H9 (cell line): ENCODE measurements around the gene ALDH2. TPM values are rescaled to one million over a fixed set of nuclear protein-coding genes. Genes with fewer than 3 reads are reported as not detected.
"Not testable (repeated sequence)": the region's sequence is repeated elsewhere in the genome, so short reads cannot be mapped to it uniquely, and the experiment has no call there.

ENCODE experiments used
- DNase-seq: peaks from one replicate; pipeline ENCODE4 v3.0.0-alpha.2; 2017
- H2AFZ ChIP-seq: one replicate; pipeline ENCODE4 v1.6.1; 2013; ENCODE audit warnings: mild to moderate bottlenecking, low read length, control low read depth, moderate library complexity
- H2AK5ac ChIP-seq: 2 replicates; pipeline ENCODE4 v1.6.1; 2013; ENCODE audit warnings: low read length, control low read depth, mixed read lengths; ENCODE audit not compliant: insufficient read length
- H2BK120ac ChIP-seq: one replicate; pipeline ENCODE4 v1.6.1; 2013; ENCODE audit warnings: low read depth, mild to moderate bottlenecking, low read length, control low read depth, inconsistent platforms; ENCODE audit not compliant: poor library complexity, severe bottlenecking
- H2BK12ac ChIP-seq: 2 replicates; pipeline ENCODE4 v1.6.1; 2013; ENCODE audit warnings: low read length, control low read depth, mixed read lengths, low read depth; ENCODE audit not compliant: insufficient read length
- H2BK15ac ChIP-seq: 2 replicates; pipeline ENCODE4 v1.6.1; 2013; ENCODE audit warnings: low read depth, low read length, control low read depth
- H2BK20ac ChIP-seq: one replicate; pipeline ENCODE4 v1.6.1; 2013; ENCODE audit warnings: low read depth, mild to moderate bottlenecking, low read length, control low read depth, inconsistent platforms; ENCODE audit not compliant: poor library complexity, severe bottlenecking
- H2BK5ac ChIP-seq: 2 replicates; pipeline ENCODE4 v1.6.1; 2013; ENCODE audit warnings: low read length, control low read depth, mixed read lengths; ENCODE audit not compliant: insufficient read length
- H3K14ac ChIP-seq: 2 replicates; pipeline ENCODE4 v1.6.1; 2013; ENCODE audit warnings: low read length, control low read depth; ENCODE audit not compliant: insufficient read depth
- H3K18ac ChIP-seq: 2 replicates; pipeline ENCODE4 v1.6.1; 2013; ENCODE audit warnings: low read depth, mild to moderate bottlenecking, mixed read lengths, low read length, control low read depth; ENCODE audit not compliant: insufficient read length
- H3K23ac ChIP-seq: 2 replicates; pipeline ENCODE4 v1.6.1; 2013; ENCODE audit warnings: low read length, control low read depth, mixed read lengths, low read depth; ENCODE audit not compliant: insufficient read length
- H3K23me2 ChIP-seq: 2 replicates; pipeline ENCODE4 v1.6.1; 2013; ENCODE audit warnings: low read depth, mild to moderate bottlenecking, mixed read lengths, low read length, control low read depth; ENCODE audit not compliant: insufficient read length, poor library complexity, severe bottlenecking
- H3K27ac ChIP-seq: 2 replicates; pipeline ENCODE4 v1.5.1; 2013; ENCODE audit warnings: low read length, control low read depth, mixed read lengths, low read depth; ENCODE audit not compliant: insufficient read length
- H3K27me3 ChIP-seq: 2 replicates; pipeline ENCODE4 v1.6.1; 2013; ENCODE audit warnings: low read length, control low read depth, inconsistent platforms; ENCODE audit not compliant: insufficient read depth
- H3K4ac ChIP-seq: 2 replicates; pipeline ENCODE4 v1.6.1; 2013; ENCODE audit warnings: low read depth, mild to moderate bottlenecking, control low read depth, inconsistent platforms, low read length, moderate library complexity
- H3K4me1 ChIP-seq: 2 replicates; pipeline ENCODE4 v1.6.1; 2013; ENCODE audit warnings: low read length, control low read depth, inconsistent platforms; ENCODE audit not compliant: insufficient read depth
- H3K4me2 ChIP-seq: 2 replicates; pipeline ENCODE4 v1.6.1; 2013; ENCODE audit warnings: low read length, control low read depth, mixed read lengths; ENCODE audit not compliant: insufficient read length, insufficient read depth
- H3K56ac ChIP-seq: 2 replicates; pipeline ENCODE4 v1.6.1; 2013; ENCODE audit warnings: low read depth, mild to moderate bottlenecking, mixed read lengths, low read length, control low read depth; ENCODE audit not compliant: insufficient read length
- H3K79me1 ChIP-seq: 2 replicates; pipeline ENCODE4 v1.6.1; 2013; ENCODE audit warnings: low read depth, mild to moderate bottlenecking, moderate library complexity, low read length, control low read depth, inconsistent platforms; ENCODE audit not compliant: insufficient read depth, poor library complexity, severe bottlenecking
- H3K79me2 ChIP-seq: 2 replicates; pipeline ENCODE4 v1.6.1; 2013; ENCODE audit warnings: low read length, control low read depth, inconsistent platforms; ENCODE audit not compliant: insufficient read depth
- H3K9ac ChIP-seq: 2 replicates; pipeline ENCODE4 v1.6.1; 2013; ENCODE audit warnings: low read length, control low read depth, mixed read lengths; ENCODE audit not compliant: insufficient read length; ENCODE audit errors: extremely low read depth
- H3K9me3 ChIP-seq: one replicate; pipeline ENCODE4 v1.6.1; 2013; ENCODE audit warnings: low read depth, low read length, inconsistent platforms; ENCODE audit not compliant: control insufficient read depth
- H3T11ph ChIP-seq: one replicate; pipeline ENCODE4 v1.6.1; 2013; ENCODE audit warnings: mild to moderate bottlenecking, low read length, control low read depth, inconsistent platforms
- H4K20me1 ChIP-seq: one replicate; pipeline ENCODE4 v1.6.1; 2013; ENCODE audit not compliant: control insufficient read depth, insufficient read length, insufficient read depth
- H4K5ac ChIP-seq: 2 replicates; pipeline ENCODE4 v1.6.1; 2013; ENCODE audit warnings: low read depth, mild to moderate bottlenecking, mixed read lengths, low read length, control low read depth; ENCODE audit not compliant: insufficient read length
- H4K8ac ChIP-seq: replicated peaks from 2 replicates; pipeline ENCODE4 v1.6.1; 2013; ENCODE audit warnings: low read length, control low read depth, mixed read lengths, low read depth; ENCODE audit not compliant: insufficient read length
- H4K91ac ChIP-seq: 2 replicates; pipeline ENCODE4 v1.6.1; 2013; ENCODE audit warnings: low read depth, mild to moderate bottlenecking, moderate library complexity, mixed read lengths, low read length, control low read depth; ENCODE audit not compliant: insufficient read length
- H3K27ac Mint-ChIP-seq, 3 experiments: 2 replicates in 2 of 3; 3 replicates in 1 of 3; pipeline ENCODE4 v1.8.0; 2020 to 2021; ENCODE audit warnings: mixed read lengths in 3 of 3, mild to moderate bottlenecking in 1 of 3, moderate library complexity in 1 of 3
- H3K27me3 Mint-ChIP-seq: 2 replicates; pipeline ENCODE4 v1.8.0; 2021; ENCODE audit warnings: low read depth, mild to moderate bottlenecking, moderate library complexity, mixed read lengths
- H3K36me3 Mint-ChIP-seq, 3 experiments: 2 replicates in 2 of 3; 3 replicates in 1 of 3; pipeline ENCODE4 v1.8.0; 2020 to 2021; ENCODE audit warnings: low read depth in 3 of 3, mixed read lengths in 3 of 3; ENCODE audit not compliant: insufficient read depth in 1 of 3
- H3K4me1 Mint-ChIP-seq, 2 experiments: 2 replicates each; pipeline ENCODE4 v1.8.0; 2020; ENCODE audit warnings: mixed read lengths in 2 of 2
- H3K4me3 Mint-ChIP-seq, 2 experiments: 2 replicates in 1 of 2; 3 replicates in 1 of 2; pipeline ENCODE4 v1.8.0; 2020 to 2021; ENCODE audit warnings: mild to moderate bottlenecking in 2 of 2, mixed read lengths in 2 of 2, moderate library complexity in 1 of 2
- H3K9me3 Mint-ChIP-seq, 2 experiments: 2 replicates in 1 of 2; 3 replicates in 1 of 2; pipeline ENCODE4 v1.8.0; 2020; ENCODE audit warnings: mild to moderate bottlenecking in 2 of 2, mixed read lengths in 2 of 2, moderate library complexity in 1 of 2
- WGBS: extraction: QIAGEN DNeasy Blood & Tissue Kit; methylation state at CpG from one replicate; pipeline ENCODE4 v1.1.7; 2013; ENCODE audit warnings: missing lambda C conversion rate, low lambda C conversion rate, mixed read lengths; ENCODE audit not compliant: insufficient read length; ENCODE audit errors: extremely low coverage; 5-methylcytosine and 5-hydroxymethylcytosine counted together
- total RNA-seq: library from RNA; stranded (reverse); gene quantifications from 2 replicates; pipeline ENCODE4 v1.2.1, GENCODE V29; 2021
- TF ChIP-seq, protein P1 (sequence below): fragments of 200-600 bp; sonication (generic); conservative IDR thresholded peaks from 3 replicates; pipeline ENCODE4 v1.8.0; 2021; ENCODE audit warnings: antibody characterized with exemption, mild to moderate bottlenecking

ALDH2 gene
- total RNA-seq, 1 experiment from 2014 or later: 44.0 TPM

DNA sequence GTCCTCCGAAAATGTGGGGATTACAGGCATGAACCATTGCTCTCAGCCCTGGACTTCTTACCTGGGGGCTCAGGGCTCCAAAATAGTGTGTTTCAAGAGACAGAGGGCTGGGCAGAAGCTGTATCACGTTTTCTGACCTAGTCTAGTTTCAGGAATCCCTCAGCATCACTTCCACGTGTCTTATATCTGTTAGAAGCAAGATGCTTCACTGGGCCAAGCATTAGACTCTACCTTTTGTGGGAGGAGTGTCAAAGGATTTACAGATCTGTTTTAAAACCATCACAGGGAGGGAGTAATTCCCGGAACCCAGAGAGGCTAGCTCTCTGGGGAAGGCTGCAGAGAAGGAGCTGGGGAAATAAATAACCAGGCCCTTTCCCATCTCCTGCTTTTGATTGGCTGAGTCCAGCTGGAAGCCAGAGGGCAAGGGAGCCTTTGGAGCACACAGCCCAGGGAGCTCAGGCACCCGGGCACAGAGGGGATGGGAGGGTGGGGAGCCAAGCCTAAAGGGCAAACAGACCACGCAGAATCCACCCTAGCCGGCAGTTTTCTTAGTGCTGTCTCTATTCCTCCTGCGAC, 33.3 kb upstream of the ALDH2 start:
- DNase-seq: no peak
- Mint-ChIP-seq H3K9me3 (no peaks in the 10 kb centered on the region), H3K4me3 (no peak overlapping the region), H3K36me3 (peaks cover 12 to 51% (median 42%) of the 10 kb centered on the region in 3 experiments), H3K4me1 (peaks cover 3 to 4% of the 10 kb centered on the region in 2 experiments; a peak in 2 of 4 replicates), H3K27ac (peak overlapping the region; percentile 23 to 94 (median 86); a peak in 2 of 7 replicates), H3K27me3 (no peaks in the 10 kb centered on the region)
- H3K4ac ChIP-seq: no peak overlapping the region
- no peak overlapping the region for H2BK12ac ChIP-seq
- H3K23me2 ChIP-seq: no peaks in the 10 kb centered on the region
- no peak overlapping the region for H2BK5ac ChIP-seq
- no peaks in the 10 kb centered on the region for H3K4me1 ChIP-seq
- H3K18ac ChIP-seq: no peak overlapping the region
- no peak overlapping the region for H2BK15ac ChIP-seq
- no peaks in the 10 kb centered on the region for H3K79me2 ChIP-seq
- H2BK20ac ChIP-seq: no peak overlapping the region
- H4K91ac ChIP-seq: no peak overlapping the region
- no peak overlapping the region for H4K5ac ChIP-seq
- H3K56ac ChIP-seq: no peak overlapping the region
- H2AK5ac ChIP-seq: no peak overlapping the region
- H3K23ac ChIP-seq: no peak overlapping the region
- H2BK120ac ChIP-seq: no peak overlapping the region
- H3K27ac ChIP-seq: no peak overlapping the region
- TF ChIP-seq, protein P1, sequence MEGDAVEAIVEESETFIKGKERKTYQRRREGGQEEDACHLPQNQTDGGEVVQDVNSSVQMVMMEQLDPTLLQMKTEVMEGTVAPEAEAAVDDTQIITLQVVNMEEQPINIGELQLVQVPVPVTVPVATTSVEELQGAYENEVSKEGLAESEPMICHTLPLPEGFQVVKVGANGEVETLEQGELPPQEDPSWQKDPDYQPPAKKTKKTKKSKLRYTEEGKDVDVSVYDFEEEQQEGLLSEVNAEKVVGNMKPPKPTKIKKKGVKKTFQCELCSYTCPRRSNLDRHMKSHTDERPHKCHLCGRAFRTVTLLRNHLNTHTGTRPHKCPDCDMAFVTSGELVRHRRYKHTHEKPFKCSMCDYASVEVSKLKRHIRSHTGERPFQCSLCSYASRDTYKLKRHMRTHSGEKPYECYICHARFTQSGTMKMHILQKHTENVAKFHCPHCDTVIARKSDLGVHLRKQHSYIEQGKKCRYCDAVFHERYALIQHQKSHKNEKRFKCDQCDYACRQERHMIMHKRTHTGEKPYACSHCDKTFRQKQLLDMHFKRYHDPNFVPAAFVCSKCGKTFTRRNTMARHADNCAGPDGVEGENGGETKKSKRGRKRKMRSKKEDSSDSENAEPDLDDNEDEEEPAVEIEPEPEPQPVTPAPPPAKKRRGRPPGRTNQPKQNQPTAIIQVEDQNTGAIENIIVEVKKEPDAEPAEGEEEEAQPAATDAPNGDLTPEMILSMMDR: no peak
- no peak overlapping the region for H2AFZ ChIP-seq
- no peaks in the 10 kb centered on the region for H3K9me3 ChIP-seq
- WGBS: no CpG with 5 or more reads among the region's 8 CpGs
- H3K27me3 ChIP-seq: no peaks in the 10 kb centered on the region
- H4K8ac ChIP-seq: no peak overlapping the region
- no peaks in the 10 kb centered on the region for H4K20me1 ChIP-seq
- no peaks in the 10 kb centered on the region for H3K79me1 ChIP-seq
- no peak overlapping the region for H3T11ph ChIP-seq
- no peak overlapping the region for H3K4me2 ChIP-seq
- no peak overlapping the region for H3K14ac ChIP-seq
- H3K9ac ChIP-seq: no peak overlapping the region

DNA sequence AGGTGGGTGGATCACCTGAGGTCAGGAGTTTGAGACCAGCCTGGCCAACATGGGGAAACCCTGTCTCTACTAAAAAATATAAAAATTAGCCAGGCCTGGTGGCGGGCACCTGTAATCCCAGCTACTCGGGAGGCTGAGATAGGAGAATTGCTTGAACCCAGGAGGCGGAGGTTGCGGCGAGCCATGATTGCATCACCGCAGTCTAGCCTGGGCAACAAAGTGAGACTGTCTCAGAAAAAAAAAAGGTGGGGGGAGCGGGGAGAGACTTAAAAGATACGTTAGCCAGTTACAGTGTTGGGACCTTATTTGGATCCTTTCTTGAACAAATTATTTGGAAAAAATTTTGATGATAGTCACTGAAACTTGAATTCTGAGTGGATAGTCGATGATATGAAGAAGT, 27.2 kb upstream of the ALDH2 start:
- not testable (repeated sequence) for H3K27me3 ChIP-seq, H2BK5ac ChIP-seq, DNase-seq, H3K4me1 Mint-ChIP-seq, H3K18ac ChIP-seq, H2BK20ac ChIP-seq, H2BK15ac ChIP-seq, H3K27me3 Mint-ChIP-seq, H3K79me1 ChIP-seq, H3K4me3 Mint-ChIP-seq, H3K23ac ChIP-seq, H3K14ac ChIP-seq, H2BK120ac ChIP-seq, H3K56ac ChIP-seq, H4K20me1 ChIP-seq, H2AFZ ChIP-seq, H3K79me2 ChIP-seq, H4K5ac ChIP-seq, H3T11ph ChIP-seq, H3K4me1 ChIP-seq, H3K9ac ChIP-seq, H4K8ac ChIP-seq, H3K9me3 ChIP-seq, H3K23me2 ChIP-seq, H3K9me3 Mint-ChIP-seq, H4K91ac ChIP-seq, H3K4me2 ChIP-seq, H3K27ac Mint-ChIP-seq, H2AK5ac ChIP-seq, H3K27ac ChIP-seq, H3K4ac ChIP-seq, H2BK12ac ChIP-seq
- 100% methylated on average over 1 of the region's 9 CpGs for WGBS
- H3K36me3 Mint-ChIP-seq: peaks cover 5 to 17% (median 15%) of the 10 kb centered on the region in 3 experiments; a peak in 6 of 7 replicates
